ENCODE data around the gene PPP1R3C.

Gene PPP1R3C

DNA sequence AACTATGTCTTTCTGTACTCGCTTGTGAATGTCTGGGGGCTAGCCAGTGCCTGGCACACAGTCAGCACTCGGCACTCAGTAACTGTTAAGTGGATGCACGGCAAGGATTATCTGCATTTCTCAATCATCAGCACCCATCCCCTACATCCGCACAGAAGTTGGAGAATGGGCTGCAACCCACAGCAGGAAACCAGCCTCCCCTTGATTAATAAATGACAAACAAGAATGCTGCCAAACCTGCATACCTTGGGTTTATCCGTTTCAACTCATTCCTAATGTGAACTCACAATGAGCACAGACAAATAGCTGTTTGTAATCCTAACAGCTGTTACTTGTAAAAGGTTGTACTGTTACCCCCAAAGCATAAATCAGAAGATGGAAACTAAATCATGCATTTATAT lies 28.9 kb downstream of the PPP1R3C start:
- Histone ChIP-seq H3K4me3 (ENCODE audit: low read depth, low read length) (no peak overlapping the region), H3K27ac (peak overlapping the region; percentile 94), H3K27me3 (replicated peaks) (no peaks in the 10 kb centered on the region), H3K36me3 (replicated peaks) (no peaks in the 10 kb centered on the region)
- in situ Hi-C loops (cut with HindIII; ENCODE audit: low pct_ligation_motif_present, low sequenced_read_pairs): no loop called here
- no peak for TF ChIP-seq CTCF (IDR thresholded peaks at IDR 0.05; ENCODE audit: low read depth, low read length, missing control alignments)
- peak; percentile 10 for DNase-seq

DNA sequence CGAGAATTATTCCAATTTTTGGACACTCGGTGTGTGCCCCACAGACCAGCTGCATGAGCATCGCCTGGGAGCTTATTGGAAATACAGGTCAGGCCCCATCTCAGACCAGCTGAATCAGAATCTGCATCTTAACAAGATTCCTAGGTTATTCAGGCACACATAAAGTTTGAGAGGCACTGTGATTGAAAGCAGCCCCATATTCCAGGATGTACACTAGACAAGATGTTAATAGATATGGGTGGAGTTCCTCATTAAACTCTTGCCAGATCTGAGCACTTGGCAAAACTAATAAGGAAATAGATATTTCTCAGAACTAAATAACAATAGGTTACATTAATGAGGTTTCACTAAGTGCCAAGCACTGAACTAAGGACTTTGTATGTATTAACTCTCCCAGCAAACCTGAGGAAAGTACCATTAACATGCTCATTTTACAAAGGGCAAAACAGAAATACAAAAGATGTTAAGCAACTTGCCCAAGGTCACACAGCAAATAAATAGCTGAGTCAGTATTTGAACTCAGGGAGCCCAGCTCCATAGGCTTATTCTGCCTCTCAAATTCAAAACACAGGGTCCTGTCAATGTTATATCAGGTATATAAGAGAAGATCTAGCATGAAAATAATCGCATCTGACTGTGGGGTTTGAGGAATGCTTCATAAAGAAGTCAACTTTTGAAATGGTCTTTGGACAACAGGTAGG lies 29.9 kb downstream of the PPP1R3C start:
- no peak for DNase-seq
- H3K27me3 ChIP-seq (replicated peaks): no peaks in the 10 kb centered on the region
- H3K36me3 ChIP-seq (replicated peaks): no peaks in the 10 kb centered on the region
- H3K27ac ChIP-seq: peak overlapping the region; percentile 94
- TF ChIP-seq CTCF (IDR thresholded peaks at IDR 0.05; ENCODE audit: low read depth, low read length, missing control alignments): no peak
- in situ Hi-C loops (cut with HindIII; ENCODE audit: low pct_ligation_motif_present, low sequenced_read_pairs): no loop called here
- no peak overlapping the region for H3K4me3 ChIP-seq (ENCODE audit: low read depth, low read length)

- in situ Hi-C loops (cut with HindIII; ENCODE audit: low pct_ligation_motif_present, low sequenced_read_pairs): no loop called here
- Histone ChIP-seq H3K4me3 (ENCODE audit: low read depth, low read length) (no peak overlapping the region), H3K36me3 (replicated peaks) (no peaks in the 10 kb centered on the region), H3K27me3 (replicated peaks) (no peaks in the 10 kb centered on the region), H3K27ac (no peak overlapping the region)
- no peak for TF ChIP-seq CTCF (IDR thresholded peaks at IDR 0.05; ENCODE audit: low read depth, low read length, missing control alignments)
- no peak for DNase-seq
Measured at GRCh38 chr10:91602449-91602848, 30.4 kb downstream of the PPP1R3C start.

DNA sequence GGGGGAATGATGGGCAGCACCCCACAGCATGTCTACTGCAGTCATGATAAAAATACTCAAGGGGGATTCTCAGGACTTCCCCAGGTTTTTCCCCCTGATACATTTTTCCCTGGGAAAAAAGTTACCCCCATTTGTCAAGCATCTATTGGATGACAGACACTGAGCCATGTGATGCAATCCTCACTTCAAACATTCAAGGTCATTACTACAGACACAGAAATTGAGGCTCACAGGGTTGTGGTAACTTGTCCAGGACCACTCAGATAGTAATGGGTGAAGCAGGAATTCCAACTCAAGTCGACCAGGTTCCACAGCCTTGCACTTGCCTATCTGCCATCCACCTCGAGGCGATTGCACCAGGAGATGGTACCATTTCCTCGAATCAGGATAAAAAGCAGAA lies 31.7 kb downstream of the PPP1R3C start:
- Histone ChIP-seq H3K27ac (no peak overlapping the region), H3K36me3 (replicated peaks) (no peaks in the 10 kb centered on the region), H3K27me3 (replicated peaks) (no peaks in the 10 kb centered on the region), H3K4me3 (ENCODE audit: low read depth, low read length) (no peak overlapping the region)
- in situ Hi-C loops (cut with HindIII; ENCODE audit: low pct_ligation_motif_present, low sequenced_read_pairs): no loop called here
- TF ChIP-seq CTCF (IDR thresholded peaks at IDR 0.05; ENCODE audit: low read depth, low read length, missing control alignments): no peak
- no peak for DNase-seq

DNA sequence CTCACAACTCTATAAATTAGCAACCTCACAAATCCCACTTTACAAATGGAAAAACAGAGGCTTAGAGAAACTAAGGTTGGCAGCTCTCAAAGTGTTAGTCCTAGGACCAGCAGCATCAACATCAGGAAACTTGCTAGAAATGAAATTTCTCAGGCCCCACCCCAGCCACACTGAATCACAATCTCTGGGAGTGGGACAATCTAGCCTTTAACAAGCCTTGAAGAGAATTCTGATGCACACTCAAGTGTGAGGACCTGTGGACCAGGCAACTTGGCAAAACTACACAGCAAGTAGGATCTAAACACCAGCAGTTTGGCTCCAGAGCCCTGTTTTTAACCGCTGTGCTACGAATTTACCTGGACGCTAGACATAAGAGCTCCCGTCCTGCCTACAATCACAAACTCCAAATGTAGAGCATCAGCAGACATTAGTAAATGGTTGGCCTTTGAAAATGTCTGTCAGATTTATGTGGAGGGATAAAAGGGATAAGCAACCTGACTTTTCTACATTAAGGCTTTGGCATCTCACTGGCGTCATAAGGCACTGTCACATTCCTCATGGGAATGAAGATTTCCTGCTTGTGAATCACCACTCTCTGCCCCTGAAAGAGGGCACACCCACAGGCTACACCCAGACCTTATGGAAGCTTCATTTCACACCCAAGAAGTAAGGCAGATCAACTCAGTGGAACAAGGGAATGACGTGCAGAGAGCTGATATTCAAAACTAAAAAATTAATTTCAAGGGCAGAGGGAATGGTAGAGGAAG lies 34.5 kb downstream of the PPP1R3C start:
- H3K36me3 ChIP-seq (replicated peaks): no peaks in the 10 kb centered on the region
- no peak overlapping the region for H3K27ac ChIP-seq
- H3K27me3 ChIP-seq (replicated peaks): no peaks in the 10 kb centered on the region
- DNase-seq: peak; percentile 62
- no peak for TF ChIP-seq CTCF (IDR thresholded peaks at IDR 0.05; ENCODE audit: low read depth, low read length, missing control alignments)
- in situ Hi-C loops (cut with HindIII; ENCODE audit: low pct_ligation_motif_present, low sequenced_read_pairs): no loop called here
- H3K4me3 ChIP-seq (ENCODE audit: low read depth, low read length): no peak overlapping the region
